Lower lobe of right lung (tissue), 2 donors: ENCODE data around the gene WDR7. TPM values are rescaled to one million over a fixed set of nuclear protein-coding genes. Genes with fewer than 3 reads are reported as not detected.

ENCODE experiments used
- ATAC-seq, 2 donors: fragments of 200-7000 bp; cut with Tn5 transposase; one replicate each; pipeline ENCODE4 v1.9.1; 2020 to 2022; ENCODE audit warnings: mild to moderate bottlenecking in 2 of 2, moderate library complexity in 2 of 2
- DNase-seq: peaks from one replicate; pipeline ENCODE4 v3.0.0-alpha.2; 2020
- H3K27ac ChIP-seq: fragments of 200-600 bp; one replicate; pipeline ENCODE4 v1.8.0; 2022
- H3K27me3 ChIP-seq: fragments of 200-600 bp; one replicate; pipeline ENCODE4 v1.8.0; 2022; ENCODE audit warnings: low read depth
- H3K36me3 ChIP-seq: fragments of 200-600 bp; one replicate; pipeline ENCODE4 v1.8.0; 2022; ENCODE audit warnings: mild to moderate bottlenecking
- H3K4me1 ChIP-seq: fragments of 200-600 bp; one replicate; pipeline ENCODE4 v1.8.0; 2022
- H3K4me3 ChIP-seq: fragments of 200-600 bp; one replicate; pipeline ENCODE4 v1.8.0; 2022; ENCODE audit warnings: mild to moderate bottlenecking
- H3K9me3 ChIP-seq: fragments of 200-600 bp; one replicate; pipeline ENCODE4 v1.8.0; 2022
- intact Hi-C: fragments of 100-400 bp; cut with DNase I; formaldehyde crosslinking; loops from one replicate; pipeline ENCODE4 v1.11.0; 2022
- total RNA-seq: library from RNA; stranded (reverse); fragmentation: NEBNext Ultra II Directional; extraction: Animal tissue kit (Norgen Biotek cat#: 25700); gene quantifications from one replicate; pipeline ENCODE4 v1.2.1, GENCODE V29; 2021
- TF ChIP-seq, protein P1 (sequence below): fragments of 200-600 bp; IDR thresholded peaks from one replicate; pipeline ENCODE4 v1.8.0; 2022; ENCODE audit warnings: antibody characterized with exemption, mild to moderate bottlenecking
- donor health status: DM: no; HTN: yes; CAD: no; lungs with severe emphysema.

The WDR7 gene
- total RNA-seq, 1 donor from 2014 or later = 29.1 TPM

DNA sequence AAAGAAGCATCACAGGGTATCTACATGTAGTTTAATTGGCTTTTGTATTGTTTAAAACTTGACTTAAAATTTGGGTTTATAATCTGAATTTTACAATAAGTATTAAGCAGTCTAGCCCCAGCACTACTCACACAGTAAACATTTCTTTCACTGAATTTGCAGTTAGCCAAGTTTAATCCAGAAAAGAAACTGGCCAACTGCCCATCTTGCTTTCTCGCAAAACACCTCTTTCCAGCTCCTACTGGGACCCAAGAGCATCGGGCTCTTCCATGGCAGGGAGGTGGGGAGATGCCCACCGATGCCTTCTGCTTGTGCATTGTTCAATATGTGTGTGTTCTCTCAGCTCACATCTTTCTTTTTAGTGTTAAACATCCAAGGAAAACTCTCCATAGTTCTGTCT is 283.0 kb downstream of the WDR7 start:
- intact Hi-C loops = no loop called here
- DNase-seq = no peak
- ATAC-seq = no peak
- no peak overlapping the region for H3K27ac ChIP-seq
- no peaks in the 10 kb centered on the region for H3K9me3 ChIP-seq
- H3K4me3 ChIP-seq = no peak overlapping the region
- TF ChIP-seq, protein P1, sequence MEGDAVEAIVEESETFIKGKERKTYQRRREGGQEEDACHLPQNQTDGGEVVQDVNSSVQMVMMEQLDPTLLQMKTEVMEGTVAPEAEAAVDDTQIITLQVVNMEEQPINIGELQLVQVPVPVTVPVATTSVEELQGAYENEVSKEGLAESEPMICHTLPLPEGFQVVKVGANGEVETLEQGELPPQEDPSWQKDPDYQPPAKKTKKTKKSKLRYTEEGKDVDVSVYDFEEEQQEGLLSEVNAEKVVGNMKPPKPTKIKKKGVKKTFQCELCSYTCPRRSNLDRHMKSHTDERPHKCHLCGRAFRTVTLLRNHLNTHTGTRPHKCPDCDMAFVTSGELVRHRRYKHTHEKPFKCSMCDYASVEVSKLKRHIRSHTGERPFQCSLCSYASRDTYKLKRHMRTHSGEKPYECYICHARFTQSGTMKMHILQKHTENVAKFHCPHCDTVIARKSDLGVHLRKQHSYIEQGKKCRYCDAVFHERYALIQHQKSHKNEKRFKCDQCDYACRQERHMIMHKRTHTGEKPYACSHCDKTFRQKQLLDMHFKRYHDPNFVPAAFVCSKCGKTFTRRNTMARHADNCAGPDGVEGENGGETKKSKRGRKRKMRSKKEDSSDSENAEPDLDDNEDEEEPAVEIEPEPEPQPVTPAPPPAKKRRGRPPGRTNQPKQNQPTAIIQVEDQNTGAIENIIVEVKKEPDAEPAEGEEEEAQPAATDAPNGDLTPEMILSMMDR = no peak
- H3K27me3 ChIP-seq = no peaks in the 10 kb centered on the region
- H3K4me1 ChIP-seq = no peaks in the 10 kb centered on the region
- H3K36me3 ChIP-seq = peaks cover 30% of the 10 kb centered on the region

DNA sequence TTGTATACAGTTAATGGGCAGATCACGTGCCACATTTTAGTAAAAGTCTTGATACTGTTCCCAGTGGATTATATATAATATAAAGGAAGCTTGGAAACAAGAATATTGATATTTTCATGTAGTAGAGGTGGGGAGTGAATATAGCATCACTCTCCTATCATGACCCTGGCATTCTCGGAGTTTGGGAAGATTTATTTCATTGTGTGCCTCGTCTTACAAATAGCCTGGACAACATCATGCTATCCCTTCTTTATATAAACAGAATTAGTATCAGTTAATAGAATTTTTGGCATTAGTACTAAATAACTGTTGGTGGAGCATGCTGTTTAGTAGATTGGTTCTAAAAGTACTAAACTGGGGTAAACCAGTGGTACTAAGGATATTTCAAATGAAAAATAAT is 283.7 kb downstream of the WDR7 start:
- ATAC-seq (no peak), DNase-seq (no peak)
- Histone ChIP-seq H3K4me1 (no peaks in the 10 kb centered on the region), H3K27ac (no peak overlapping the region), H3K27me3 (no peaks in the 10 kb centered on the region), H3K4me3 (no peak overlapping the region), H3K9me3 (no peaks in the 10 kb centered on the region), H3K36me3 (peaks cover 30% of the 10 kb centered on the region)
- intact Hi-C loops = no loop called here
- TF ChIP-seq, protein P1 = no peak

DNA sequence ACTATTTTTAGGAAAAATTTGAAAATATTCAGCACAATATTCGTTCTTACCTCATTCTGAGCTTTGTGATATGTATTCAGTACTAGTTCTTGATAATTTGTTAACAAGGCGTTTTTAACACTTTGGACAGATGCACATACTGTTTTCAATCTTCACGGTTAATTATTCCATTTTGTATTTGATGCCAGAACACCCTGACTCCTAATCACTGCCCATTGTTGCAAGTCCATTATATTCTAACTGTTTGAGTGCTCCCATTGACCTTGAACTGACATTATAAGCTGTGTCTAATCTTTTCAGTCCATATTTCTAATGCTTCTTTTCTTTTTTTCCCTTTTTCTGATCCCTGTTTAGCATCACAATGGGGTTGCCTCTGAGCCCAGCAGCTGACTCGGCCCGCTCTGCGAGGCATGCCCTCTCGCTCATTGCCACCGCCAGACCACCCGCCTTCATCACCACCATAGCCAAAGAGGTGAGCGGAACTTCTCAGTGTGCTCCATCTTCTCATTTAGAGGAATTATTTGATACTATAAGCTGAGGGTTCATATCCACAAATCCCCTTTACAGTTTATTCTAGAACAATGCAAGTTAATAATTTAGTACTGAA is 284.4 kb downstream of the WDR7 start:
- no peak overlapping the region for H3K4me3 ChIP-seq
- TF ChIP-seq, protein P1 = no peak
- H3K9me3 ChIP-seq = no peaks in the 10 kb centered on the region
- H3K27ac ChIP-seq = no peak overlapping the region
- peaks cover 30% of the 10 kb centered on the region for H3K36me3 ChIP-seq
- intact Hi-C loops = no loop called here
- DNase-seq (no peak), ATAC-seq (no peak)
- H3K27me3 ChIP-seq = no peaks in the 10 kb centered on the region
- H3K4me1 ChIP-seq = no peaks in the 10 kb centered on the region

DNA sequence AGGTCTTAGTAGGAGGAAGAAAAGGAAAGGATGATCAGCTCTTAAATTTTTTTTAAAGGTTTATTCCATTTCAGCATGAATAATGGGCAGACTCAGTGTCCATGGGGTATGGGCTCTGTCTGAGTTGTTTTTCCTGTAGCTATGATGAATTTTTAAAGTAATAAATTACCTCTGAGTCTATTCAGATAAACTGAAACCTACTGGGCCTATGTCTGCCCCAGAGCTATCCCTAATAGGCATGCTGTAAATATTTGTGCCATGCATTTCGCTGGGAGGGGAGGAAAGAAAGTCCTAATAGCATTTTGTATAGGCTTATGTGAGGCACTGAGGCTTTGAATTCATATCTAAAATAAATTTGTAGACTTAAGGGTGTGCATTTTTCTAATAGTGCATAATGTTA is 285.3 kb downstream of the WDR7 start:
- Histone ChIP-seq H3K36me3 (peaks cover 30% of the 10 kb centered on the region), H3K4me1 (no peaks in the 10 kb centered on the region), H3K27ac (no peak overlapping the region), H3K9me3 (no peaks in the 10 kb centered on the region), H3K4me3 (no peak overlapping the region), H3K27me3 (no peaks in the 10 kb centered on the region)
- ATAC-seq = no peak
- DNase-seq = no peak
- intact Hi-C loops = no loop called here
- TF ChIP-seq, protein P1 = no peak

DNA sequence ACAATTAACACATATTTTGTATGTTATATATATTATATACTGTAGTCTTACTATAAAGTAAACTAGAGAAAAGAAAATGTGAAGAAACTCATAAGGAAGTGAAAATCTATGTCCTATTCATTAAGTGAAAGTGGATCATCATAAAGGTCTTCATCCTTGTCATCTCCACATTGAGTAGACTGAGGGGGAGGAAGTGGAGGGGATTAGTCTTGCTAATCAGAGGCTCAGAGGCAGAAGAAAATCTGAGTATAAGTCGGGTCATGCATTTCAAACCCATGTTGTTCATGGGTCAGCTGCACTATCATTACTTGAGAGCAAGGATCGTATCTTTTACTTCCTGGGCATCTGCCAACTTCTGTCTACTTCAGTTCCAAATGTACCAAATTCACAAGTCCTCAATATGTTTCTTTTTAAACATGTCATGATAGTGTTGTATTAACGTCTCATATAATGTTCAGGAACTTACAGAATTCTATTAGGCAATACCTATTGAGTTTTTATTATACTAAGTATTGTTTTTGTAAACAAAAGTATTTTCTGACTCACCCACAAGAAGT is 286.8 kb downstream of the WDR7 start:
- Histone ChIP-seq H3K9me3 (no peaks in the 10 kb centered on the region), H3K27ac (no peak overlapping the region), H3K36me3 (peaks cover 21% of the 10 kb centered on the region), H3K4me3 (no peak overlapping the region), H3K27me3 (no peaks in the 10 kb centered on the region), H3K4me1 (no peaks in the 10 kb centered on the region)
- intact Hi-C loops = no loop called here
- TF ChIP-seq, protein P1 = no peak
- ATAC-seq = no peak
- no peak for DNase-seq
